Measurements from ENCODE around the gene CREB5.

CREB5 gene

GRCh38 chr7:28572321-28573058 lies 160.2 kb downstream of the CREB5 start:
- in situ Hi-C loops (cut with MboI; ENCODE audit: low sequenced_read_pairs, unreplicated experiment) = no loop called here
- no peak for DNase-seq (ENCODE audit: low spot score)
- TF ChIP-seq CTCF (IDR thresholded peaks at IDR 0.05; ENCODE audit: borderline replicate concordance, control extremely low read depth, extremely low read depth, insufficient read depth, missing control alignments) = no peak

GRCh38 chr7:28573059-28573553 lies 160.8 kb downstream of the CREB5 start:
- in situ Hi-C loops (cut with MboI; ENCODE audit: low sequenced_read_pairs, unreplicated experiment) = no loop called here
- TF ChIP-seq CTCF (IDR thresholded peaks at IDR 0.05; ENCODE audit: borderline replicate concordance, control extremely low read depth, extremely low read depth, insufficient read depth, missing control alignments) = no peak
- no peak for DNase-seq (ENCODE audit: low spot score)

GRCh38 chr7:28573651-28574301 lies 161.5 kb downstream of the CREB5 start:
- in situ Hi-C loops (cut with MboI; ENCODE audit: low sequenced_read_pairs, unreplicated experiment) = no loop called here
- no peak for TF ChIP-seq CTCF (IDR thresholded peaks at IDR 0.05; ENCODE audit: borderline replicate concordance, control extremely low read depth, extremely low read depth, insufficient read depth, missing control alignments)
- DNase-seq (ENCODE audit: low spot score) = no peak

- in situ Hi-C loops (cut with MboI; ENCODE audit: low sequenced_read_pairs, unreplicated experiment) = no loop called here
- DNase-seq (ENCODE audit: low spot score) = no peak
These were observed 162.9 kb downstream of the CREB5 start for GRCh38 chr7:28575241-28575643.

GRCh38 chr7:28576656-28577055 lies 164.3 kb downstream of the CREB5 start:
- no peak for DNase-seq (ENCODE audit: low spot score)
- no peak for TF ChIP-seq CTCF (IDR thresholded peaks at IDR 0.05; ENCODE audit: borderline replicate concordance, control extremely low read depth, extremely low read depth, insufficient read depth, missing control alignments)

More at GRCh38 chr7:28575241-28575643, 162.9 kb downstream of the CREB5 start:
- no peak for TF ChIP-seq CTCF (IDR thresholded peaks at IDR 0.05; ENCODE audit: borderline replicate concordance, control extremely low read depth, extremely low read depth, insufficient read depth, missing control alignments)

GRCh38 chr7:28579571-28579970 lies 167.3 kb downstream of the CREB5 start:
- DNase-seq (ENCODE audit: low spot score) = no peak
- in situ Hi-C loops (cut with MboI; ENCODE audit: low sequenced_read_pairs, unreplicated experiment) = no loop called here
- no peak for TF ChIP-seq CTCF (IDR thresholded peaks at IDR 0.05; ENCODE audit: borderline replicate concordance, control extremely low read depth, extremely low read depth, insufficient read depth, missing control alignments)

More at GRCh38 chr7:28576656-28577055, 164.3 kb downstream of the CREB5 start:
- in situ Hi-C loops (cut with MboI; ENCODE audit: low sequenced_read_pairs, unreplicated experiment) = no loop called here
